Measurements from ENCODE around the gene MRRF.
"Not testable (repeated sequence)": the region's sequence is repeated elsewhere in the genome, so short reads cannot be mapped to it uniquely, and the experiment has no call there.

Gene MRRF

DNA sequence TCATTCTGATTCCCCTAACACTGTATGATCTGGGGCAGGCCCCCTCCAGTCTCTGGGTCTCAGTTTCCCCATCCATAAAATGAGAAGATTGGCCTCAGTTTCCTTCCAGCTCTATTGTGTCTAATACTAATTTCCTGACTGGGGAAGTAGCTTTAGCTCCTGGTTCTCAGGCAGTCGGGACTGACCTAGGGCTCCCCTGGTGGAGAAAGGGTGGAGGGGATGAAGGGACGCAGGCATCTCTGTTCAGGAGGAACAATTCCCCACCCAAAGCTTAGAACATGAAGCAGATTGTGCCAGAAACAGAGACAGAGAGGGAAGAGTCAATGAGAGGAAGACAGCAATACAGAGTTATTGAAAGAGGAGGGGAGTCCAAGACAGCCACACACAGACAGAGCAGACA lies 91.9 kb downstream of the MRRF start:
- no peak for DNase-seq (ENCODE audit: low read depth)

DNA sequence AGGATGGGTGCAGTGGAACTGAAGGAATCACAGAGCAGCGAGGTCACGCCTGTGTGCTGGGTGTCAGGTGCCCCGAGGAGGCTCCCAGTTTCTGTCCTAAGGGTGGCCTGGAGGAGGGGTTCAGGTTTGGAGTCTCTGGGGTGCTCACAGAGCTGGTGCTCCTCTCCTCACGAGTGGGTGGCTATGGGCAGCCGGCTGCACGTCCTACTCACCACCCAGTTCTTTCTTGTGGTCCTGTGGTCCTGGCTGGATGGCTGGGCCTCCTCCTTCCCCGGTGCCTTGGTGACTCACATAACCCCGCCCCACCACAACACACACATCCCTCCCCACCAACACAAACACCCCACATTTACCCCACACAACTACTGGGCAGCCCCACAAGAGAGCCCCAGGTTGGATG lies 96.2 kb downstream of the MRRF start:
- DNase-seq (ENCODE audit: low read depth): no peak

DNA sequence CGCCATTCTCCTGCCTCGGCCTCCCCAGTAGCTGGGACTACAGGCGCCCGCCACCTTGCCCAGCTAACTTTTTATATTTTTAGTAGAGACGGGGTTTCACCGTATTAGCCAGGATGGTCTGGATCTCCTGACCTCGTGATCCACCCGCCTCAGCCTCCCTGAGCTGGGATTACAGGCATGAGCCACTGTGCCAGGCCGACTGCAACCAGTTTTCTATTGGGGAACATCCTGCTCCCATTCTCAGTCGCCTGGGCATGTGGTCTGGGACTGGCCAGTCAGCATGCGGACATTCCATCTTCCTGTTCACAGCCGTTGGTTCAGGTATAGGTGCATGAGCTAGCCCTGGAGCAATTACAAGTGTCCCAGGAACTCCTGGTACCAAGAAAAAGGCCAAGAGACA lies 98.4 kb downstream of the MRRF start:
- not testable (repeated sequence) for DNase-seq (ENCODE audit: low read depth)

DNA sequence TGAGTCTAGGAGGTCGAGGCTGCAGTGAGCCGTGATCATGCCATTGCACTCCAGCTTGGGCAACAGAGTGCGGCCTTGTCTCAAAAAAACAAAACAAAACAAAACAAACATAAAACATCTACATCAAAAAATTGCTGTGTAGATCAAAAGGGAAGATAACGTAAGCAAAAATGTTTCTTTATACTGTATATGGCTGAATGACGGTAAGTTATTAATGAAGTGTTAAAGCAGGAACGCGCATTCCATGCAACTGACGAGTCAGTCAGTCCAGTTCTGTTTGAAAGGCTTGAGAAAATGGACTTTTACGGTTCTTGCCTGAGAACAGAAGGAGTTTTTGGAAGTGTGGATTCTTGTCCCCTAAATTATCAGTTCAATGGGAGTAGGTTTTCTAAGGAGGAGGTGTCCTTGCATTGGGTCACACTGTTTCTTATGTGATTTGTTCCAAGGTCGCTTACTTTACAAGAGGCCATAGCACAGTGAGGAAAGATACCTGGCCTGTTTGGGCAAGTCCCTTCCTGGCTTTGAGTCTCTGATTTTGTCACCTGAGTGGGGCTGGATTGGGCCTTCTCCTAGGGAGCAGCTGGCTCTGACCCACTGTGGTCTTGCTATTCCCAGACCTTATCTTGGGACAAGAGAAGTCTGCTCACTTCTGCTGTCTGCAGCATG lies 99.6 kb downstream of the MRRF start:
- DNase-seq (ENCODE audit: low read depth): no peak

DNA sequence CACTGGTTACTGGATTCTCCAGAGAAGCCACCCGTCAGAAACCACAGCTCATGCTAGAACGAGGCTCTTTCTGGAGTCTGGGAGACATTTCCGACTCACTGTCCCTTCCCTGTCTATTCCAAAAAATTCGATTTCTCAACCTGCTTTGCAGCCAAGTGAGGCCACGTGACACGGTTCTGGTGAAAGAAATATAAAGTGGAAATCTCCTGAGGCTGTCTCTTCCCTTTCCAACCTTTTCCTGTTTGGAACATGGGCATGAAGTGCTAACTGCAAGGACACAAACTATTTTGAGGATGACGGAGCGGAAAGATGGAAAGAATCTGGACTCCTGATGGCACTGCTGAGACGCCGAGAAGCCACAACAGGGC lies 100.1 kb downstream of the MRRF start:
- no peak for DNase-seq (ENCODE audit: low read depth)

DNA sequence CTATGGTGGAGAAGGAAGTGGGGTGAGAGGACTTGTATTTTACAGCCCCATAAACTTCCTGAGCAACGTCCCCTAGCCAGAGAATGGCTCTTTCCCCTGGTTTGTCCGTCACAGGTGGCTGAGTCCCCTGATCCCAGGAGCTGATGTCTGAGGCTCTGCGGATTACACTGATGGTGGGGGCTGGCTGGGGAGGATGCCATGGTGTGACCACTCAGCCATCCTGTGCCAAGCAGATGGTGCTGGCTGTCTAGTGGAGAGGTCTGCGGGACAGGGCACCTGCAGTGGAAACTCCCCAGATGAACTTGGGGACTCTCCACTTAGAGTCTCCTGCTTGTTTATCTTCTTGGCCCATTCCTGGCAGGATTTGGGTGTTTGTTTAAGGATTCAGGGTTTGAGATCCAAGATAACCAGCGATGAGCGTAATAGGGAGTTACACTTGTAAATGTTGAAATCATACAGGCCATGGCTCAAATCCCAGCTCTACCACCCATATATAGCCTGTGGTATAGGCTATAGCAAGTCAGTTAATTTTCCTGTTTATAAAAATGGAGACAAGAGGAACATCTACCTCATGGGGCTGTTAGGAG lies 101.5 kb downstream of the MRRF start:
- DNase-seq (ENCODE audit: low read depth): no peak

DNA sequence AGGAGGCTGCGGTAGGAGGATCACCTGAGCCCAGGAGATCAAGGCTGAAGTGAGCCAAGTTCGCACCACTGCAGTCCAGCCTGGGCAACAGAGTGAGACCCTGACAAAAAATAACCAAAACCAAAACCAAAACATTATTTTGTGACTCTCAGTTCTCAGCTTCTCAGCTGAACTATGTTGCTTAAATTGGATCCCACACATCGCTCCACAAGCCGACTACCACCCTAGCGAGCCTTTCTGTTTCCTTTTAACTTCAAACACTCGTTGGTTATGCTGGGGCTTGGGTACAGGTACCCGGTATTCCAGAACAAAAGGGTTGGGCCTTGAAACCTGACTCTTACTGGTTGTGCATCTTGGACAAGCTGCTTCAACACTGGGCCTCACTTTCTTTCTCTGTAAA lies 102.4 kb downstream of the MRRF start:
- DNase-seq (ENCODE audit: low read depth): no peak

DNA sequence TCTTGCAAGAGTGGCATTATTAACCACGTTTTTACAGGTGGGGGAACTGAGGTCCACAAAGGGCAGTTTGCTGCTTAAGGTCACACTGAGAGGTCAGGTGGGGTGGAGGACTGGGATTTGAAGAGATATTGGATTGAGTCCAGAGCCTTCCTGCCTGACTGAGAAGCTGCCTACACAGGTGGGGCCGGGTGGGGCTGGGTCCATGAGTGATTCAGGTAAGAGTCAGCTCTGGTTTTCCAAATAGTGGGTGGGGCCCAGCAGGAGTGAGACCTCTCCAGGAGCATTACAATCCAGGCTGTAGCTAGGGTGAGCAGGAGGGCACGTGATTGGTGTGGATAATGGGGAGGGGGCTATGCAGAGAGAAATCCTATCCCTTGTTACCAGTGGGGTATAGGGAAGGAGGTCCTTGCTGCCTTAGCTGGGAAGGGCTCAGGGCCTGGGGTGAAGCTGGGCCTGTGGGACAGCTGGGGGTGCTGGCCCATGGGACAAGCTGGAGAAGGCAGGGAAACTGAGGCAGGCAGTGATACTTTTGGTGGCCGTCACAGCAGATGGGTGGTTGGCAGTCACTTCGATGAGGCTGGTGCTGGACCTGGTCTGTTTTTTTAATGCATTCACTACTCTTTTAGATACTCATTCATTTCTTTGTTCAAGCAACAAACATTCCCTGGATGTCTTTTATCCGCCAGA lies 103.2 kb downstream of the MRRF start:
- DNase-seq (ENCODE audit: low read depth): no peak

DNA sequence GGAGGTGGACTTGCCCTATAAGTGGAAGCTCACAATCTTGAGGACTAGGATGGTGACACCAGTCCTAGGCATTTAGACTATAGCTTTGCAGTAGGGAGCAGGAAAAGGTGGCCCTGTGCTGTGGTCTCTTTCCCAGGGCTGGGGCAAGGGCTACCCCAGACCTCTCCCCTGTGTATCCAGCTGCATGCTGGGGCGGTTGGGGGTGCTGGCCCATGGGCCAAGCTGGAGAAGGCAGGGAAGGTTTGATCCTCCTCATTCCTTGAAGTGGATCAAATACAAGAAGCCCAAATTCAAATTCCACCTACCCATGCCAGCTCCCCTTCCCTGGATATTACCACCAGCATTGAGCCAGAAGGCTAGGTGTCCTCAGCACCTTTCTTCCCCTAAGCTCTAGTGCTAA lies 104.0 kb downstream of the MRRF start:
- DNase-seq (ENCODE audit: low read depth): no peak

DNA sequence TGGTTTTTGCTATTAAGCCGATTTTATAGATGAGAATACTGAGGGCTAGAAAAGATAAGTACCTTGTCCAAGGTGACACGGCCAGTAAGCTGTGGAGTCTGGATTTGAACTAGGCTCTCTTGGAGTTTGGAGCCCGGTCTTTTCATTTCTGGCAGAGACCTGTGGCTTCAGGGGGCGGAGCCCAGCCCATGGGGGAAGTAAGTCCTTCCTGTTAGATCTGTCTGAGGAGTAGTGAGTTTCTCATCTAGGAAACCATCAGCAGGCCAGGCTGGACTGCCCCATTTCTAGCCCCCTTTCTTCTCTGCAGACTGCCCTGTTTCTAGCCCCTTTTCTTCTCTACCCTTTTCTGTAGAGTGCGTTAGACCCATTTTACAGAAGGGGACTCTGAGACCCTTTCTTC lies 105.6 kb downstream of the MRRF start:
- DNase-seq (ENCODE audit: low read depth): no peak

DNA sequence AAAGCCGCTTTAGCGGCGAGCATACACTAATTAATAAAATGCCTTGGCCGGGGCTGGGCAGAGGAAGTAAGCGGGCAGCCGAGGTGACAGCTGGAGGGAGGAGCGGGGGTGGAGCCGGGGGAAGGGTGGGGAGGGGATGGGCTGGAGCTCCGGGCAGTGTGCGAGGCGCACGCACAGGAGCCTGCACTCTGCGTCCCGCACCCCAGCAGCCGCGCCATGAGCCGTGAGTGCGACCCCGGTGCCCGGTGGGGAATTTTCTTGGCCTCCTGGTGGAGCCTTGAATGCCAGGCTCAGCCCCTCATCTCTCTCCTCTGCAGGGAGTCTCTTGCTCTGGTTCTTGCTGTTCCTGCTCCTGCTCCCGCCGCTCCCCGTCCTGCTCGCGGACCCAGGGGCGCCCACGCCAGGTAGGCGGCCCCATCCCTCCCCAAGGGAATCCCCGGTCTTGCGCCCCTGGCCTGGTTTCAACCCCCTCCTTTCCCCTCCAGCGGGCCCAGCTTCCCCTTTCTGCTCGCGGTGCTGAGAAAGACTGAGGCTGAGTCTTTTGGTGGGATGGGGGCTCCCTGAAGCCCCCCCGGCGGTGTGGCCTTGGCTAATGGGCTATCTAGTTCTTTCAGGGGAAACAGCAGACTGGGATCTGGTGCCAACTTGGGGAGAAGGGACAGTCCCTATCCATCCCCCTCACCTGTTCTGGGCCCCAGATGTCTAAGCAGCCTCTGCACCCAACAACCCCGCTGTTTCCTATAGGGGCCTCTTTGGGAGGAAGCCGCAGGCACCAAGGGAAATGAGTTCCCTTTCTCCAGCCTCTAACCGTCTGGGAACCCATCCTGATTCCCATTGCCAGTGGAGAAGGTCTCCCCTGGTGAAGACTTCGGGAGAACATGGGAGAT lies 106.4 kb downstream of the MRRF start, which contains the start of gene PTGS1:
Gene PTGS1, plus strand, starts transcription at position 156 of the 887 bp plus-strand sequence. Its CDS starts 61 bp downstream, at position 217.
- no peak for DNase-seq (ENCODE audit: low read depth)

DNA sequence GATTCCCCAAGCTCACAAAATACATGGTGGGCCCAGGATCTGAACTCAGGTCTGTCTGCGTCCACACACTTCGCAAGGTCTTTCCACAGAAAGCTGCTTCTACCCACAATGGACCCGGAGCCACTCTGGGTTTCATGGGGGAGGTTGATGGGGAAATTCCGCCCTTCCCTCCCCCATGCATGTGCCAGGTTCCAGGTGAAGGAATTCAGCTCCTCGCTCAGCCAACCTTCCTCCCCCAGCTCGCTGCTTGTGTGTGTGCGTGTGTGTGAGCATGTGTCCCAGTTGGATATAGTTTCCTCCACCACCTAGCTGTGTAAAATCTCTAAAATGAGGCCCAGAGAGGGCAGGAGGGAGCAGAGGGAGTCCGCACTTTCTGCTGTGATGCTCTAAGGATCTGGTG lies 107.2 kb downstream of the MRRF start:
- DNase-seq (ENCODE audit: low read depth): no peak

DNA sequence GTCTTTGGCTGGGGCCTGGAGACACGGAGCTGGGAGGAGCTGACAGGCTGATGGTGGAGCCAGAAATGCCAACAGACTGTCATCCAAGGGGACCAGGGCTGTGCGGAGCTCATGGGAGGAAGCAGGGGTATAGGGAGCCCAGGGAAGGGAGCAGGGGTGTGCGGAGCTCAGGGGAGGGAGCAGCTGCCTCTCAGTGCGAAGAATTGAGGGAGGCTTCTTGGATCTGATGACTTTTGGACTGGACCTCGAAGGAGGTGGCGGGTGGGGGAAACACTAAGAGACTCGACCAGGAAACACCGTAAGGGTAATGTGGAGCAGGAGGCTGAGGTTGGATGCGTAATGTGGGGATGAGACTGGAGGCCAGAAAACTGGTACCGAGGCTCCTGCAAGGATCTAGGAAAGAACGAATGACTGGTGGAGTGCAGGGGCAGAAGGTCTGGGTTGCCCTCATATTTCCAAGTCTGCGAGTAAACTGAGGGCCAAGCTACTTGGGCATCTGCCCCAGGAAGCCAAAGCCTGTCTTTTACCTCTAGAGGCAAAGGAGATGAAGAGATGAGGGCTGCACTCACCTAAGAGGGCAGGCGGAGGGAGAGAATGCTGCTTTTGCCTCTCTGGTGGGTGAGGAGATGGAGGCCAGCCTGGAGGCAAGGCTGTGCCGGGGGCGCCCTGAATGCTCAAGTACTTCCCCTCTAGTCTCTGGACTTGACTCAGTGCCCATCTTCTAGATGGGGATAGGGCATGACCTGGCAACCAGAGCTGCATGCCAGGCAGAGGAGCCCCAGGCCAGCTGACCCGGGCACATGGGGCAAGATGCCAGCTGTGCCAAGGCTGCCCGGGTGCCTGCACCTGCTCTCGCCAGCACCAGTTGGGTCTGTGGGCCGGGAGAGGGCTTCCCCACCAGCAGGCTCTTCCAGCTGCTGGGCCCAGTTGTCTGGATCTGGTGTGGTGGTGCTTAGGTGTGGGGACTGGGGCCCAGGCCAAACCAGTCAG lies 108.5 kb downstream of the MRRF start:
- no peak for DNase-seq (ENCODE audit: low read depth)

DNA sequence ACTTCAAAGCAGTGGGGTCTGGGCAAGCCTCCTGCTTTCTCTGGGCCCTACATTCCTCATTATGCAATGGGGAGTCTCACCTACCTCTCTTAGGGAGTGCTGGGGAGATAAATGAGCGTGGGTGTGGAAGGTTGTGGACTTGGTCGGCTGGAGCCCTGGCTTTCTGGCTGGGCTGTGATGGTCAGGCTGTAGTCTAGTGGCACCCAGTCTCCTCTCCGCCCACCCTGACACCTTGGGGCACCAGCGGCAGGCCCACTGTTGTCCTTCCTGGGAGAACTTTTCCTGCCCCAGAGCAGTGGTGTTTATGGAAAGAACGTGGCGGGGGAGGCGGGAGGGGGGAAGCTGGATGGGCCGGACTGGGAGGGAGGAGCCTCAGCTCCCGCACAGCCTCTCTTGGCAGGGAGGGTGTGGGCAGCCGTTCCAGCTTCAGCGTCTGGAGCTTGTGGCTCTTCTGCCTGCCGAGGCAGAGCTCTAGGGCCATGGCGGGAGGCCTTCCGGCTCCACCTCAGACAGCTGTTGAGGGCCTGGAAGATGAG lies 110.3 kb downstream of the MRRF start:
- no peak for DNase-seq (ENCODE audit: low read depth)

DNA sequence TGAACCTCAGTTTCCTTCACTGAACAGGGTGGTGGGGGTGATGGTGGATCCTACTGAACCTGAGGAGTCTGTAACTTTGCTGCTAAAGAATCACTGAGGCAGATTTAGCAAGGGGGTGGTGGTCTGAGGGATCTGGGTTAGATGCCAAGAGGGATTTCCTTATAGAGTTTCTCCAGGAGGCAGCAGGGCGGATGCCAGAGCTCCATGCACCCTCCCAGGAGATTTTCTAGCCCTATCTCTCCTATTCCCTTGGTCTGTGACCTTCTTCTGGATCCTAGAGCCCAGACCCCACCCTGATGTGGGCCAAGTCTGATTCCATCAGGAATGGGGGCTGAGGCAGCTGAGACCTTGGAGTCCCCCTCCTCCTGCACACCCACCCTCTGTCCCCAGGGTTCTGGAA lies 112.1 kb downstream of the MRRF start:
- no peak for DNase-seq (ENCODE audit: low read depth)

DNA sequence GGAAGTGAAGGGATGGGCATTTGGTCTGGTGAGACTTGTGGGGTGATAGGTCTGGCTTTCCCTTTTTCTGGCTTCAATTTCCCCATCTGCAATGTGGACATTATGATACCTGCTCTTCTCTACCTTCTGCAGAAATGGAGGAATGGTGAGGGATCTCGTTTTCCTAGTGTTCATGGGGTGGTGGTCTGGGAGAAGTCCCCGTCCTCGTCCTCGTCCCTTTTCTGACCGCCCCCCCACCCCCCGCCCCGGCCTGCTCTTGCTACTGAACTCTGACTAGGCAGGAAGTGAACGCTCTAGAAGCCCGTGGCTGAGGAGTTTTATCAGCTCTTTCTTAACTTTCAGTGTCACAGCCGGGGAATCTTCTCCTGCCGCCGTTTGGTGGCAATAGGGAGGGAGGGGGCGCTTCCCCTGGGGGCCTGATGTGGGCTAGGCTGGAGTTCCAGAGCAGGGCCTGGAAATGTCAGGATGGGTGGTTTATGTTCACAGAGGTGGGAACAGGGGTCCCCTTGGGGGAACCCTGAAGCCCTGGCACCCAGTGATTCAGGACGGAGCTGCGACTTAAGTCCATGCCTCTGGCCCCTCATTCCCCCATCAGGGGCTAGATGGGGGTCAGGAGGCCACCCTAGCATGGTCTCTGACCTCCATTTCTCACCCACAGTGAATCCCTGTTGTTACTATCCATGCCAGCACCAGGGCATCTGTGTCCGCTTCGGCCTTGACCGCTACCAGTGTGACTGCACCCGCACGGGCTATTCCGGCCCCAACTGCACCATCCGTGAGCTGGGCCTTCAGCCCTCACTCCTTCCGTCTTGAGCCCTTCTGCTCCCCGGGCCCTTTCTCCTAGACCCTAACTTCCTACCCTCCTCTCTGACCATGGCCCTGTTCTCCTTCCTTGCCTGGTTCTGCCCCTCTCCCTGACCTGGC lies 112.8 kb downstream of the MRRF start:
- DNase-seq (ENCODE audit: low read depth): no peak

DNA sequence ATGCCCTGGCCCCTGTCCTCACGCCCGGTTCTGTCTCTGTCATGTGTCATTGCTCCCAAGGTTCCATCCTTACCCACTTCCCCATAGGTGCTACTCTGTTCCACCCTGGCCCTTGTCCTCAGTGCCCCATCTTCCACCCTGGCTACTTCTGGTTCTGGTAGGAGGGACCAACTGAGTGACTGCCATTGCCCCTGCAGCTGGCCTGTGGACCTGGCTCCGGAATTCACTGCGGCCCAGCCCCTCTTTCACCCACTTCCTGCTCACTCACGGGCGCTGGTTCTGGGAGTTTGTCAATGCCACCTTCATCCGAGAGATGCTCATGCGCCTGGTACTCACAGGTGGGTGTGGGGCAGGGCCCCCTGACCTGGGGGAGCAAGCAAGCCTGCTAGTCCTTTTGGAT lies 113.6 kb downstream of the MRRF start:
- DNase-seq (ENCODE audit: low read depth): no peak

DNA sequence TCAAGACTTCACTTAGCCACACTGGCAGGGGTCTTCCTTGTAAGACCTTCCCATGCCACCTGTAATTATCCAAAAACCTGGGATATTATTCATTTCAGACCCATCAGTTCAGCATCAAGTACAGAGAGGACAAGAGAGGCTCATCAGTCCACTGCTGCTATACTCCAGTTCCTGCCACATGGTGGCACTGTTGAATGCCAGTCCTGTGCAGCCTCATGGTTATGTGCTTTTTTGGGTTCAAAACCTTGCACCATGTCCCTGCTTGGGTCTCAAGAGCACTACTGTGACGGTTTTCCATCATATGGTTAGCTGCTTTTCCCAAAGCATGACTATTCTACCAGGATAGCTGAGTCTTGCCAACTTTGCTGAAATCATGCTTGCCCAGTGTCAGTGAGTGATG lies 114.7 kb downstream of the MRRF start:
- DNase-seq (ENCODE audit: low read depth): no peak

DNA sequence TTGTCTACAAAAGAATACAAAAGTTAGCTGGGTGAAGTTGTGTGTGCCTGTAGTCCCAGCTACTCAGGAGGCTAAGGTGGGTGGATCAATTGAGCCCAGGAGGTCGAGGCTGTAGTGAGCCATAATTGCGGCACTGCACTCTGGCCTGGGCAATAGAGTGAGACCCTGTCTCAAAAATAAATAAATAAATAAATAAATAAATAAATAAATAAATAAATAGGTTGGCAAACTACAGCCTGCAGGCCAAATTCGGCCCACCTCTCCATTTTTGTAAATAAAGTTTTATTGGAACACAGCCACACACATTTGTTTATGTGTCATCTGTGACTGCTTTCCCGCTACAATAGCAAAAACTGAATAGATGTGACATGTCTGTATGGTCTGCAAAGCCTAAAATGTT lies 115.6 kb downstream of the MRRF start:
- DNase-seq (ENCODE audit: low read depth): no peak
